OCI-LY7 (cell line): ENCODE measurements around the gene PMM2. TPM values are rescaled to one million over a fixed set of nuclear protein-coding genes. Genes with fewer than 3 reads are reported as not detected.

ENCODE experiments used
- BruUV-seq: library from RNA; stranded (reverse); fragments of 400-500 nt; replicated peaks from 2 replicates; lab custom pipeline; 2021; lab: Mats Ljungman, UMichigan
- CTCF ChIA-PET: fragments of 300-600 bp; sonication (Branson Sonifier 250); formaldehyde crosslinking; loops from one replicate; lab custom pipeline; 2022; ENCODE audit warnings: antibody characterized with exemption; ENCODE audit not compliant: unreplicated experiment; lab: Charles Lee
- POLR2A ChIA-PET: fragments of 300-600 bp; sonication (Branson Sonifier 250); formaldehyde crosslinking; loops from one replicate; lab custom pipeline; 2022; ENCODE audit warnings: antibody characterized with exemption; lab: Charles Lee
- DNase-seq: peaks from one replicate; pipeline ENCODE4 v3.0.0-alpha.2; 2015; ENCODE audit warnings: low spot score
- H2AFZ ChIP-seq: fragments of 200-600 bp; sonication (generic), shearing (Covaris generic); 2 replicates; pipeline ENCODE4 v1.6.1; 2014; ENCODE audit warnings: mild to moderate bottlenecking, antibody characterized with exemption, low read length, moderate library complexity
- H3K27ac ChIP-seq: fragments of 200-600 bp; sonication (generic); 2 replicates; pipeline ENCODE4 v1.5.1; 2014; ENCODE audit warnings: mixed run types, low read depth, mild to moderate bottlenecking, moderate library complexity, low read length, inconsistent platforms; ENCODE audit not compliant: poor library complexity, severe bottlenecking
- H3K36me3 ChIP-seq: fragments of 200-600 bp; sonication (generic); 2 replicates; pipeline ENCODE4 v1.6.1; 2014; ENCODE audit warnings: mild to moderate bottlenecking, antibody characterized with exemption, low read length, moderate library complexity, mixed read lengths; ENCODE audit not compliant: insufficient read depth
- H3K4me1 ChIP-seq: fragments of 200-600 bp; sonication (generic); 2 replicates; pipeline ENCODE4 v1.5.1; 2014; ENCODE audit warnings: mild to moderate bottlenecking, low read length; ENCODE audit not compliant: insufficient read depth, poor library complexity, severe bottlenecking
- H3K4me2 ChIP-seq: fragments of 200-600 bp; sonication (generic); 2 replicates; pipeline ENCODE4 v1.6.1; 2014; ENCODE audit warnings: mild to moderate bottlenecking, low read length
- H3K4me3 ChIP-seq: fragments of 200-600 bp; sonication (generic); 2 replicates; pipeline ENCODE4 v1.5.1; 2014; ENCODE audit warnings: mild to moderate bottlenecking, low read depth, low read length; ENCODE audit not compliant: poor library complexity, severe bottlenecking
- H3K79me2 ChIP-seq: fragments of 200-600 bp; sonication (generic); 2 replicates; pipeline ENCODE4 v1.6.1; 2016; ENCODE audit warnings: low read depth, mild to moderate bottlenecking, low read length, moderate library complexity, mixed read lengths; ENCODE audit not compliant: insufficient read depth
- H3K9me2 ChIP-seq: fragments of 200-600 bp; sonication (generic); 2 replicates; pipeline ENCODE4 v1.6.1; 2016; ENCODE audit warnings: mild to moderate bottlenecking, low read length, mixed read lengths; ENCODE audit not compliant: insufficient read depth
- H3K9me3 ChIP-seq: fragments of 200-600 bp; sonication (generic); 2 replicates; pipeline ENCODE4 v1.6.1; 2014; ENCODE audit warnings: mild to moderate bottlenecking, mixed run types, low read length, mixed read lengths
- H4K20me1 ChIP-seq: fragments of 200-600 bp; sonication (generic); 2 replicates; pipeline ENCODE4 v1.6.1; 2014; ENCODE audit warnings: mild to moderate bottlenecking, antibody characterized with exemption, low read length, moderate library complexity, mixed read lengths; ENCODE audit not compliant: insufficient read depth
- CTCF ChIP-seq: fragments of 200-600 bp; sonication (generic); conservative IDR thresholded peaks from 2 replicates; pipeline ENCODE4 v1.5.1; 2014; ENCODE audit warnings: mild to moderate bottlenecking, antibody characterized with exemption, low read length, moderate library complexity, mixed read lengths
- EZH2phosphoT487 ChIP-seq: fragments of 200-600 bp; sonication (generic); IDR thresholded peaks from 2 replicates; pipeline ENCODE4 v1.6.1; 2018; ENCODE audit warnings: low read depth, borderline replicate concordance, mild to moderate bottlenecking, mixed run types, antibody characterized with exemption, low read length, moderate library complexity, mixed read lengths
- intact Hi-C: fragments of 100-400 bp; cut with micrococcal nuclease; formaldehyde crosslinking; loops from one replicate; pipeline ENCODE4 v1.10.0; 2022; ENCODE audit not compliant: unreplicated experiment
- total RNA-seq, 2 experiments: library from RNA; depleted of rRNA in 1 of 2; stranded (reverse); fragments of >200 nt in 1 of 2; shearing (Covaris generic) in 1 of 2; gene quantifications; 2 replicates each; pipeline ENCODE4 v1.2.3, GENCODE V29; 2014 to 2022

The PMM2 gene
- total RNA-seq, 2 experiments from 2014 or later = 39.1 to 53.9 TPM

- Histone ChIP-seq H3K4me1 (no peaks in the 10 kb centered on the region), H3K36me3 (peaks cover 97% of the 10 kb centered on the region), H2AFZ (no peak overlapping the region), H3K4me3 (no peak overlapping the region), H3K27ac (no peak overlapping the region), H4K20me1 (no peaks in the 10 kb centered on the region), H3K4me2 (no peak overlapping the region), H3K9me3 (no peaks in the 10 kb centered on the region), H3K79me2 (no peaks in the 10 kb centered on the region), H3K9me2 (no peaks in the 10 kb centered on the region)
- ChIA-PET POLR2A (no interaction called here), CTCF (no interaction called here)
- intact Hi-C loops = no loop called here
- no TSS peak for BruUV-seq
- TF ChIP-seq EZH2phosphoT487 = no peak
- no peak for TF ChIP-seq CTCF
- no peak for DNase-seq
These were observed 56.0 kb downstream of the PMM2 start for GRCh38 chr16:8853611-8854010.

GRCh38 chr16:8854298-8854948 lies 56.8 kb downstream of the PMM2 start:
- no TSS peak for BruUV-seq
- no peak overlapping the region for H2AFZ ChIP-seq
- no peaks in the 10 kb centered on the region for H3K9me3 ChIP-seq
- H3K4me2 ChIP-seq = no peak overlapping the region
- DNase-seq = no peak
- H3K9me2 ChIP-seq = no peaks in the 10 kb centered on the region
- CTCF ChIA-PET = no interaction called here
- H3K36me3 ChIP-seq = peaks cover 97% of the 10 kb centered on the region
- H3K4me1 ChIP-seq = no peaks in the 10 kb centered on the region
- no peak overlapping the region for H3K27ac ChIP-seq
- 0 out of 2 replicates have a peak, but pooled peaks cover 1% of the 10 kb centered on the region for H3K79me2 ChIP-seq
- no peaks in the 10 kb centered on the region for H4K20me1 ChIP-seq
- intact Hi-C loops = no loop called here
- H3K4me3 ChIP-seq = no peak overlapping the region
- TF ChIP-seq CTCF (no peak), EZH2phosphoT487 (no peak)
- POLR2A ChIA-PET = no interaction called here
